ENCODE measurements around the gene B3GALNT2.
A peak's percentile ranks its signal among the peaks of the same experiment; 100 is the strongest.
"Not testable (repeated sequence)": the region's sequence is repeated elsewhere in the genome, so short reads cannot be mapped to it uniquely, and the experiment has no call there.

Gene B3GALNT2

DNA sequence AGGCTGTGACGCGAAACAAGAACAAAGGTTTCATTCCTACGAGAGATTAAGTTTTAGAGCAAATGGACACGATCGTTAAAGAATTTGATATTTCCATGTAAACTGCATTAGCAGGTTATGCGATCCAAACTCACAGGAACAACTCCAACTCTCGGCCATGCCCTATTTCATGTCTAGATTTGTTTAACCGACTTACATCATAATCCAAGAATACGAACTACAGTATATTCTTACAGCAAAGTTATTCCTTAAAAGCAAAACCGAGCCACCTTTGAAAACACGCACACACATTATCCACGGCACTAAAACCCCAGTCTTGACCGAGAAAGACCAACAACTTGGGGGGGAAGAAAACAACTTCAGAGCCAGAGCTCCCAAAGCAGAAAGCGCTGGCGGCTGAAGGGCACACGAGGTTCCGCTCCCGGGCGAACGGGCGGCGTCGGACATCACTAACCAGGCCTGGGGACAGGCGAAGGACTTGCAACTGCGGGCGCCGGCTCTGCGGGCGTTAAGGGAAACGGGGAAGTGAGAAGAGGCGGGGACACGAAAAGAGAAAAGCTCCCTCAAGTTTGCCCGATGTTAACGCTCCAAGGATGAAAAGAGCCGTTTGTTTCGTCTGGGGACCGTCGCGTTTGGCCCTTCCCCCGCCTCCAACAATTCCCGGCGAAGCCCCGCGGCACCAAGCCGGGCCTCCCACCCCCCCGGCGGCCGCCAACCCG, 690 bp downstream of the B3GALNT2 start:
- peak; percentile 3 to 36 for DNase-seq

DNA sequence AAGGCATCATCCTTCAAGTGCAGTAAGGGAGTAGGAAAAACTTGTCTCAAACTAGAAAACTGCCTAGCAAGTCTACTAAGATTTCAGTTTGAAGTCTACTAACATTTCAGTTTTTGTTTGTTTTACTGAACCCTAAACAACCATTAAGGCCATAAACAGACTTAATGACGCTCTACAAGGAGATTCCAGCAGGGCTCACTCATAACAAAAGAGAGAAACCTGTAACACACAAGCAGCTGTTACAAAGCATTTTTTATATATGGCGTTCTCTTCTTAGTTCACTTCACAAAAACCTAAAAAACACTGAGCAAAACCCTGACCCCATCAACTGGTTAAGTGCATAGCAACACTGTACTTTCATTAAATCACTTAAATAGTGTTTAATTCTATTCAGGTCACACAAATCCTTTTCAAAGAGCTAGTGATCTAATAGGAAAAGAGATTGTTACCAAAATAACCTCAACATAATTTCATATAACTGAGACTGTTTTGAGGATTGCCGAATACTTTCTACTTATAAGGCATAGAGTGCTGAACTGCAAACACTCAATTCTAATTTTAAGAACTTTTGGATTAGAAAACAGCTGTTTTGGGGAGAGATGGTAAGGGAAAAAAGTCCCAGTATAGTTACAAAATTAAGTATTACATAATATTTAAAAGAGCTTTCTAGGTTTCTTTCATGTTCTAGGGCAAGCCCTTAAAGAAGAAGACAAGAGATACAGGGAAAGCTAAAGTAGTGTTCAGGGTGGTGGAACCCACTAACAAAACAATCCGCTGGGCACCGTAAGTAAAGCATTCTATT, 1.4 kb downstream of the B3GALNT2 start:
- DNase-seq = peak in 1 of 2 donors; percentile 12

DNA sequence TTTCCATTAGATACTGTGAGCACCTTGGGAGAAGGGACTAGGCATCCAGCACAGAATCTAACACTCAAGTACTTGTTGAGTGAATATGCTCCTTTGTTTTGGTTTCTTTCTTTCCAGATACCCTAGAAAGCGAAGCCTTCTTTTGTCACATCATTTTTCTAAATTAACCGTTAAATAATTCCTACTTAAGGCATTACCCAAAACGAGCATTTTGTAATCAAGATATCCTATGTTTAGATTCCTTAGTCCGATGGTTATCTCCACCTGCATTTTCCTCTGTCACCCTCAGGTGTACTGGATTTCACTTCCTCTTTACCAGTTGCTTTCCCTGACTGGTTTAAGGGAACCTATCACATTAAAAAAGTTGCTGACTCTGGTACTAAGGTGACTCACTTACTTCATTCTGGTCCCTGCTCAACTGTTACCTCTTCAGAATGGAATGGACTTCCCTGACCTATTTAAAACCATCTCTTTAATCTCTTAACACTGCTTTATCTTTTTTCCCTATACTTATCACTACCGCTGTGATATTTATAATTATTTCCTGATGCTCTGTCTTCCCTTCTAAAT, 3.2 kb downstream of the B3GALNT2 start:
- DNase-seq = no peak

DNA sequence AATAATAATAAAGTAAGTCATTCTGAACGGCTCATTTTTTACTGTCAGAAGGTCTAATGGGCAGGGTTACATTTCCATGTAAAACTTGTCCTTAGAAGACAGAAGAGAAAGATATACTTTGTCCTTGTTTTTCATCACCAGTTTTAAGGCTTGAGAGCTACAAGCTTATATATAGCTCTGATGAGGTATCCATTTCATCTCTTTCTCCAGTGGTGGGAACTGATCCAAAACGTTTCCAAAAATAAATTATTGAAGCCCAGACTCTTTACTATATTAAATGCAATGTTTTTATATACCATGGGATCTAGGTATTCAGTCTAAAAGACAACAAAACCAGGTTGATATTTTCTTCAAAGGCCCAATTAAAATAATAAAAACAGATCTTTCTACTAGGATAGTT, 8.7 kb downstream of the B3GALNT2 start:
- no peak for DNase-seq

- no peak for DNase-seq
Observed at GRCh38 chr1:235495030-235495429, 9.2 kb downstream of the B3GALNT2 start.

GRCh38 chr1:235494531-235494930, 9.7 kb downstream of the B3GALNT2 start:
- DNase-seq = no peak

DNA sequence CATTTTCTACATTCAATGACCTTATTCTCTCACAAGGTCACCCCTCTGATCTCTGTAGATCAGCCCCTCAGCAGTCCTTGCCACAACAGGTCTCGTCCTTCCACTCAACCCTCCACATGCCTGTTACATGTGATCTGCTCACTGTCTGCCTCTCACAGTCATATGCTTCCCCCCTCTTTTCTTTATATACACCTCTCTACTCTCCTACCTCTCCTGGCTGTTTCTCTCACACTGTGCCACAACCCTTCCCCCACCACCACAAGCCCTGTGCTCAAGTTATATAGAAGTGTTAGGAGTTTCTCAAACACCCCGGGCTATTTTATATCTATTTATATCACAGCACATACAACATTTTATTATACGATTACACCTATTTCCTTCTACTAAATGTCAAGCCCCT, 12.6 kb downstream of the B3GALNT2 start:
- DNase-seq = no peak

- no peak for DNase-seq
Observed at GRCh38 chr1:235486321-235486720, 17.9 kb downstream of the B3GALNT2 start.

DNA sequence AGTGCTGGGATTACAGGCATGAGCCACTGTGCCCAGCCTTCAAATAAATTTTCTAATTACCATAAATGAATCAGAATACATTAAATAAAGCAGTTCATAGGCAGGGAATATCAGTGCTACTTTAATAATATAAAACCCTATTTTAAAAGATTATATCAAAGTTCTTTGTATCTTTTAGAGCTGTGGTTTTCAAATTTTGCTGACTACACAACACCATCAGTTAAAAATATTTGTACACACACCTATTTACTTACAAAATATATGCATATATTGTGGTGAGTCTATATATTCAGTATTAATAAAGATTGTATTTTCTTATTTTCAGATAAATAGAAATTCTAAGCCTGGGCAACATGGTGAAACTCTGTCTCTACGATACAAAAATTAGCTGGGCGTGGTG, 18.7 kb downstream of the B3GALNT2 start:
- no peak for DNase-seq

- DNase-seq = no peak
Observed at GRCh38 chr1:235483090-235483489, 21.2 kb downstream of the B3GALNT2 start.

- DNase-seq = no peak
Observed at GRCh38 chr1:235473806-235474205, 30.4 kb downstream of the B3GALNT2 start.

- no peak for DNase-seq
Observed at GRCh38 chr1:235470741-235471439, 33.4 kb downstream of the B3GALNT2 start.

GRCh38 chr1:235469897-235470296, 34.4 kb downstream of the B3GALNT2 start:
- not testable (repeated sequence) for DNase-seq

GRCh38 chr1:235468970-235469369, 35.3 kb downstream of the B3GALNT2 start:
- DNase-seq = no peak

- DNase-seq = no peak
Observed at GRCh38 chr1:235468004-235468403, 36.2 kb downstream of the B3GALNT2 start.

GRCh38 chr1:235465066-235465465, 39.2 kb downstream of the B3GALNT2 start:
- no peak for DNase-seq

- not testable (repeated sequence) for DNase-seq
Observed at GRCh38 chr1:235462832-235463231, 41.4 kb downstream of the B3GALNT2 start.

GRCh38 chr1:235461954-235462353, 42.3 kb downstream of the B3GALNT2 start:
- no peak for DNase-seq

DNA sequence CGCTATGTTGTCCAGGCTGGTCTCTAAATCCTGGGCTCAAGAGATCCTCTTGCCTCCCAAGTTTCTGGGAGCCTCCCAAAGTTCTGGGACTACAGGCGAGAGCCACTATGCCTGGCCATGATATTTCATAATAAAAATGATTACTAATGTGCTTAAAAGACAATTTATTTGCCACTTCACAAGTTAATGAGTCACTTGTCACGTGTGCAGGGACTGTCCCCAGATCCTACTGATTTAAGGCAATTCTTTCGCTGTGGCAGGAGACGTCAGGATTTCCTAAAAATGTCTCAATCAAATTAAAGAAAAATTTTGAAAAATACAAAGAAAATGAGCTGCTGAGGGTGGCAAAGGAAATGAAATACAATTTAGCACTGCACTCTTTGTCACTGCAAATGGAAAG, 43.5 kb downstream of the B3GALNT2 start:
- DNase-seq = no peak

DNA sequence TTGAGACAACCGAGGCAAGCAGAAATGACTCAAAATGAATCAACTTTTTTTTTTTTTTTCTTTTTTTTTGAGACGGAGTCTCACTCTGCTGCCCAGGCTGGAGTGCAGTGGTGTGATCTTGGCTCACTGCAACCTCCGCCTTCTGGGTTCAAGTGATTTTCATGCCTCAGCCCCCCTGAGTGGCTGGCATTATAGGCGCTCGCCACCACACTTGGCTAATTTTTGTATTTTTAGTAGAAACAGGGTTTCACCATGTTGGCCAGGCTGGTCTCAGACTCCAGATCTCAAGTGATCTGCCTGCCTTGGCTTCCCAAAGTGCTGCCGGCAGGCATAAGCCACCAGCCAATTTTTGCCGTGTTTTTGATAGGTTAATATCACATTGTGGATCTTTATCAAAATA, 46.4 kb downstream of the B3GALNT2 start:
- not testable (repeated sequence) for DNase-seq

DNA sequence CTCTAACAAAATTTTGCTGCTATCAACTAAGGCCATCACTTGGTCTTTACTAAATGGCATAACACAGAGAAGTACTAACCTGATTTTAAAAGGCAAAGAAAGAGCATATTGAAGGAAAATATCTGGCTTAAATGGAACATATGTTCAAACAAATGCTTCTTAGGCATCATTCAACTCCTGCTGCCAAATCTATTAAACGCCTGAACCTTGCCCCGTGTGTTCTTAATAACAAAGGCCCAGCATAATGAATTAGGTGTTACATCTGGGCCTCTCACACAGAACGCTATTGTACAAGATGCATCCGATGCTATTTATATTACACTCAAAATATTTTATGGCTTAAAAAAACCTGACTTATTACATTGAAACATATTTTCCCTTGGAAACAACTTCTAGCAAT, 48.4 kb downstream of the B3GALNT2 start:
- DNase-seq = no peak

GRCh38 chr1:235455097-235455496, 49.2 kb downstream of the B3GALNT2 start:
- DNase-seq = no peak

GRCh38 chr1:235454021-235454420, 50.2 kb downstream of the B3GALNT2 start:
- DNase-seq = no peak

All from CD4-positive, alpha-beta T cell treated with Interleukin-1 beta for 1 hour (primary cell).